Body of pancreas (tissue), 4 donors: Measurements from ENCODE around the gene ATG101. TPM values are rescaled to one million over a fixed set of nuclear protein-coding genes. Genes with fewer than 3 reads are reported as not detected.

Experiments used
- ATAC-seq: fragments of 150-250 bp; one replicate; pipeline ENCODE4 v1.9.1; 2016
- DNase-seq, 4 donors: peaks; one replicate each; pipeline ENCODE4 v3.0.0-alpha.2; 2019
- H3K27ac ChIP-seq, 4 donors: fragments of 200-600 bp; sonication (generic); 1 replicate in 3 of 4; 2 replicates in 1 of 4; pipeline versions ENCODE4 v1.5.1 to v1.6.1; 2016 to 2019; ENCODE audit warnings: mild to moderate bottlenecking in 1 of 4, mixed read lengths in 1 of 4, moderate library complexity in 1 of 4
- H3K27me3 ChIP-seq, 2 donors: fragments of 200-600 bp; sonication (generic); one replicate each; pipeline ENCODE4 v1.6.0; 2016; ENCODE audit warnings: mild to moderate bottlenecking in 1 of 2
- H3K36me3 ChIP-seq, 2 donors: fragments of 200-600 bp; sonication (generic); replicated peaks in 1 of 2; 2 replicates each; pipeline ENCODE4 v1.5.1; 2016; ENCODE audit warnings: low read depth in 2 of 2; ENCODE audit not compliant: insufficient read depth in 1 of 2
- H3K4me1 ChIP-seq: fragments of 200-600 bp; sonication (generic); one replicate; pipeline ENCODE4 v1.6.0; 2016
- H3K4me3 ChIP-seq, 2 donors: fragments of 200-600 bp; sonication (generic); 1 replicate in 1 of 2; 2 replicates in 1 of 2; pipeline ENCODE4 v1.5.1; 2016 to 2019
- H3K9me3 ChIP-seq, 3 donors: fragments of 200-600 bp; sonication (generic); 1 replicate in 2 of 3; 2 replicates in 1 of 3; pipeline ENCODE4 v1.5.1; 2016
- POLR2A ChIP-seq, 3 donors: fragments of 450-650 bp; IDR thresholded peaks; one replicate each; pipeline ENCODE4 v1.6.1; 2016; ENCODE audit warnings: antibody characterized with exemption in 3 of 3, mild to moderate bottlenecking in 2 of 3
- WGBS, 2 donors: methylation state at CpG; one replicate each; pipeline ENCODE4 v1.1.5; 2017; 5-methylcytosine and 5-hydroxymethylcytosine counted together
- intact Hi-C: fragments of 100-400 bp; cut with DNase I; formaldehyde crosslinking; loops from one replicate; pipeline ENCODE4 v1.15.1; 2023
- total RNA-seq, 2 donors: library from RNA; depleted of rRNA; stranded (reverse); fragments of >200 nt; gene quantifications; one replicate each; pipeline ENCODE4 v1.1.0, GENCODE V29; 2016
- TF ChIP-seq, protein P1 (sequence below), 7 experiments: fragments of 450-650 bp in 4 of 7; fragments of 200-600 bp in 3 of 7; sonication (generic) in 3 of 7; IDR thresholded peaks; one replicate each; pipeline ENCODE4 v1.5.1; 2016 to 2019; ENCODE audit warnings: antibody characterized with exemption in 7 of 7

Gene ATG101
- total RNA-seq, 2 donors from 2014 or later: 25.7 to 25.9 TPM

DNA sequence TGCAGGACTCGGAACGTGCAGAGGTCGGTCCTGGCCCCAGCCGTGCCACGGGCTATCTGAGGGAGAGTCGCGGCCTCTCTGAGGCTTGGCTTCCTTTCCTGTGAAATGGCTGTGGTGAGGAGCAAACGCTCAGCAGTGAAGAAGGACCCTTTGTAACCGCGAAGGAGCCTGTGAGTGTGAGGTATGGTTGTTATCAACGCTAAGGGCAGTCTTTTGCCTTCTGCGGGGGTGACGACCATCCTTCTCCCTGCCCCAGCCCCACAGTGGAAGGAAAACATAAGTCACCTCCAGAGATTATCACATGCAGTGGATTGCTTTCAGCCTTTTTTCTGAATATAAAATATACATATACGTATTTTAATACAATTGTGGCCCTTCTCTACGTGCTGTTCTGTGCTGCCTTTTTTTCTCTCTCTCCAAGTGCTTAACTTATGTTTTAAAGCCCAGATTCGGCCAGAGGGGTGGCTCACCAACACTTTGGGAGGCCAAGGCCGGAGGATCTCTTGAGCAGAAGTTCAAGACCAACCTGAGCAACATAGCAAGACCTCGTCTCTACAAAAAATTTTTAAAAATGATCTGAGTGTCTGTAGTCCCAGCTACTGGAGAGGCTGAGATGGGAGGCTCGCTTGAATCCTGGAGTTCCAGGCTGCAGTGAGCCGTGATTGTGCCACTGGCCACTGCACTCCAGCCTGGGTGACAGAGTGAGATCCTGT is 45.6 kb upstream of the ATG101 start:
- Histone ChIP-seq H3K4me1 (peaks cover 52% of the 10 kb centered on the region), H3K36me3 (no peaks in the 10 kb centered on the region), H3K9me3 (no peaks in the 10 kb centered on the region), H3K4me3 (no peak overlapping the region), H3K27ac (peak overlapping the region; percentile 40 to 91 (median 62)), H3K27me3 (no peaks in the 10 kb centered on the region)
- DNase-seq (peak in 1 of 4 donors; percentile 8), ATAC-seq (no peak)
- WGBS, 2 donors: 22% methylated on average over 20 of the region's 20 CpGs
- TF ChIP-seq POLR2A (IDR thresholded peaks at IDR 0.05): no peak
- TF ChIP-seq, protein P1, sequence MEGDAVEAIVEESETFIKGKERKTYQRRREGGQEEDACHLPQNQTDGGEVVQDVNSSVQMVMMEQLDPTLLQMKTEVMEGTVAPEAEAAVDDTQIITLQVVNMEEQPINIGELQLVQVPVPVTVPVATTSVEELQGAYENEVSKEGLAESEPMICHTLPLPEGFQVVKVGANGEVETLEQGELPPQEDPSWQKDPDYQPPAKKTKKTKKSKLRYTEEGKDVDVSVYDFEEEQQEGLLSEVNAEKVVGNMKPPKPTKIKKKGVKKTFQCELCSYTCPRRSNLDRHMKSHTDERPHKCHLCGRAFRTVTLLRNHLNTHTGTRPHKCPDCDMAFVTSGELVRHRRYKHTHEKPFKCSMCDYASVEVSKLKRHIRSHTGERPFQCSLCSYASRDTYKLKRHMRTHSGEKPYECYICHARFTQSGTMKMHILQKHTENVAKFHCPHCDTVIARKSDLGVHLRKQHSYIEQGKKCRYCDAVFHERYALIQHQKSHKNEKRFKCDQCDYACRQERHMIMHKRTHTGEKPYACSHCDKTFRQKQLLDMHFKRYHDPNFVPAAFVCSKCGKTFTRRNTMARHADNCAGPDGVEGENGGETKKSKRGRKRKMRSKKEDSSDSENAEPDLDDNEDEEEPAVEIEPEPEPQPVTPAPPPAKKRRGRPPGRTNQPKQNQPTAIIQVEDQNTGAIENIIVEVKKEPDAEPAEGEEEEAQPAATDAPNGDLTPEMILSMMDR (IDR thresholded peaks at IDR 0.05): no peak
- intact Hi-C loops: no loop called here

DNA sequence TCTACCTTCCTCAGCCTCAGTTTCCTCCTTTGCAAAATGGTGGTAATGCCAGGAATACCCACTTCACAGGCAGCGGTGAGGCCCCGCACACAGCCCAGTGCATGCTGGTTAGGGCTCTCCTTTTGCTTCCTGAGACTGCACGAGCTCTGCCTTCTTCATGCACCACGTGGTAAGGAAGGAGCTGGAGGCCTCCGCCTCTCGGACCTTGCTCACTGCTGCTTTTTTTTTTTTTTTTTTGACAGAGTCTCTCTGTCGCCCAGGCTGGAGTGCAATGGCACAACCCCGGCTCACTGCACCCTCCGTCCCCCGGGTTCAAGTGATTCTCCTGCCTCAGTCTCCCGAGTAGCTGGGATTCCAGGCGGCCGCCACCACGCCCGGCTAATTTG is 44.9 kb upstream of the ATG101 start:
- peak in 1 of 4 donors; percentile 65 for DNase-seq
- intact Hi-C loops: loop anchor here (5.0 kb wide), 1 partner anchor 57 kb away; no protein-coding TSS in a partner anchor
- WGBS, 2 donors: 61% methylated on average over 10 to 15 of the region's 15 CpGs
- H3K36me3 ChIP-seq: no peaks in the 10 kb centered on the region
- no peaks in the 10 kb centered on the region for H3K9me3 ChIP-seq
- H3K4me1 ChIP-seq: peaks cover 46% of the 10 kb centered on the region
- no peak overlapping the region for H3K4me3 ChIP-seq
- TF ChIP-seq POLR2A (IDR thresholded peaks at IDR 0.05): no peak
- TF ChIP-seq, protein P1 (IDR thresholded peaks at IDR 0.05): no peak
- no peaks in the 10 kb centered on the region for H3K27me3 ChIP-seq
- peak overlapping the region; percentile 47 to 91 (median 81) for H3K27ac ChIP-seq
- no peak for ATAC-seq

DNA sequence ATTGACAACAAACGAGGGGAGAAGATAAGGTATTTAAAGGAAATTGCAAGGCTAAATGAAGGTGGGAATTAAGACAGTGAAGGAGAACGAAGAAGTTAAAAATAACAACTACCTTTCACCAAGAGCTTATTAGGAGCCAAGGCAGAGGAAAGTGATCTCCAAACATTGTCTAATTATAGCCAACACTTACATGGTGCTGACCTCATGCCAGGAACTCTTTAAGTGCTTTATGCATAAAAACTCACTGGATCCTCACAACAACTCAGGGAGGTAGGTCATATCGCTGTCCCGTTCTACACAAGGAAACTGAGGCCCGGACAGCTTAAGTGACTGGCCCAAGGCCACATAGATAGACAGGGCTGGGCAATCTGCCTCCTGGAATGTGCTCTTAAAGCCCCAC is 43.5 kb upstream of the ATG101 start:
- peaks cover 33% of the 10 kb centered on the region for H3K4me1 ChIP-seq
- H3K27me3 ChIP-seq: no peaks in the 10 kb centered on the region
- WGBS, 2 donors: 41 to 43% methylated on average over 5 of the region's 5 CpGs
- H3K9me3 ChIP-seq: no peaks in the 10 kb centered on the region
- intact Hi-C loops: loop anchor here (5.0 kb wide), 1 partner anchor 56 kb away; no protein-coding TSS in a partner anchor
- H3K4me3 ChIP-seq: no peak overlapping the region
- TF ChIP-seq, protein P1 (IDR thresholded peaks at IDR 0.05): no peak
- TF ChIP-seq POLR2A (IDR thresholded peaks at IDR 0.05): no peak
- no peaks in the 10 kb centered on the region for H3K36me3 ChIP-seq
- no peak overlapping the region for H3K27ac ChIP-seq
- ATAC-seq (no peak), DNase-seq (no peak)

DNA sequence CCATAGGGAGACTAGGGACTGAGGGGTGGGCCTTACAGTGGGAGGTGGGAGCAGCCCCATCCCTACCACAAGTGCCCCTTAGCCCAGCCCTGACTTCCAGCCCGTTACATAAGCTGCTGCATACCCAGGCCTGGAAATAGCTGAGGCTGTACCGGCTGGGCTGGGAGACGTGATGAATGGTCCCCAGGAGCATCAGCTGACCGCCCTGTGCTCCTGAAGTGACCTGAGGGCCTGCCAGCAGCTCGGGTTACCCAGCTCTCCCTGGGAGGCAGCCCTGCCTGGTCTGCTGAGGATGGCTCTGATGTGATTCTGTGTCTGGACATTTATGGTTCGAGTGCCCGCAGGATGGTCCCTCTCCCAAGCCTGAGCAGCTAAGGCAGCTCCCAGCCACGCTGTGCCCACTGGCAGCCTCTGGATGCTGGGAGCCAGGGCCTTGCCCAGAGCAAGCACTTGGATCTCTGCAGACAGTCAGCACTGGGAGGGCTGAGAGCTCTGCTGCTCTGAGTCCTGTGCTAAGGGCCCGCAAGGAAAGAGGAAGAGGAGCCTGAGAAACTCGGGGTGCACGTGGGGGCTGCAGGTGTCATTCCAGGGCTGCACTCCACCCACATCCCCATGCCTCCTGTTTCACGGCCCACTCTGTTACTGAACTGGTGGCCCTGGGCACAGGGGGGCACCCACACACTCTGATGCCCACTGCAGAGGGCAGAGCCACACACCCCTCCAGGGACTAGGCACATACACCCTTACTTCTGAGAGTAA is 42.5 kb upstream of the ATG101 start:
- TF ChIP-seq, protein P1 (IDR thresholded peaks at IDR 0.05): no peak
- no peak for TF ChIP-seq POLR2A (IDR thresholded peaks at IDR 0.05)
- H3K36me3 ChIP-seq: no peaks in the 10 kb centered on the region
- ATAC-seq: no peak
- no peaks in the 10 kb centered on the region for H3K9me3 ChIP-seq
- intact Hi-C loops: loop anchor here (5.0 kb wide), 1 partner anchor 55 kb away; no protein-coding TSS in a partner anchor
- H3K4me3 ChIP-seq: no peak overlapping the region
- peaks cover 38% of the 10 kb centered on the region for H3K4me1 ChIP-seq
- 40 to 78% methylated on average over 1 to 12 of the region's 12 CpGs for whole genome bisulfite sequencing, 2 donors
- no peaks in the 10 kb centered on the region for H3K27me3 ChIP-seq
- no peak for DNase-seq
- H3K27ac ChIP-seq: no peak overlapping the region
